HUES48 (cell line): Measurements from ENCODE around the gene SLC39A1.
"Not testable (repeated sequence)": the region's sequence is repeated elsewhere in the genome, so short reads cannot be mapped to it uniquely, and the experiment has no call there.

Experiments
- H3K27ac ChIP-seq: one replicate; pipeline ENCODE4 v1.7.0; 2013; ENCODE audit warnings: low read depth, low read length, inconsistent platforms
- H3K27me3 ChIP-seq: 2 replicates; pipeline ENCODE4 v1.6.1; 2013; ENCODE audit warnings: mild to moderate bottlenecking, low read length; ENCODE audit not compliant: control insufficient read depth, insufficient read depth
- H3K36me3 ChIP-seq: 2 replicates; pipeline ENCODE4 v1.6.1; 2013; ENCODE audit warnings: low read length; ENCODE audit not compliant: control insufficient read depth, insufficient read depth
- H3K4me1 ChIP-seq: 2 replicates; pipeline ENCODE4 v1.6.1; 2013; ENCODE audit warnings: mild to moderate bottlenecking, low read length; ENCODE audit not compliant: control insufficient read depth, insufficient read depth
- H3K4me3 ChIP-seq: 2 replicates; pipeline ENCODE4 v1.5.1; 2013; ENCODE audit warnings: mild to moderate bottlenecking, low read depth, low read length
- H3K9ac ChIP-seq: 2 replicates; pipeline ENCODE4 v1.6.1; 2013; ENCODE audit warnings: mild to moderate bottlenecking, low read depth, low read length, moderate library complexity
- H3K9me3 ChIP-seq: 2 replicates; pipeline ENCODE4 v1.6.1; 2013; ENCODE audit warnings: low read length; ENCODE audit not compliant: control insufficient read depth, insufficient read depth

The SLC39A1 gene

DNA sequence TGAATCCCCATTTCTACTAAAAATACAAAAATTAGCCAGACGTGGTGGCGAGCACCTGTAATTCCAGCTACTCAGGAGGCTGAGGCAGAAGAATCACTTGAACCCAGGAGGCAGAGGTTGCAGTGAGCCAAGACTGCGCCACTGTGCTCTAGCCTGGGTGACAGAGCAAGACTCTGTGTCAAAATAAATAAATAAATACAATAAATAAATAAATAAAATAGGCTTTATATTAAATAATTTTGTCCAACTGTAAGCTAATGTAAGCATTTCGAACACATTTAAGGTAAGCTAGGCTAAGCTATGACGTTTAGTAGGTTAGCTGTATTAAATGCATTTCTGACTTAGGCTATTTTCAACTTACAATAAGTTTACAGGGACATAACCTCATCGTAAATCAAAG, 52.8 kb downstream of the SLC39A1 start:
- not testable (repeated sequence) for H3K4me1 ChIP-seq, H3K4me3 ChIP-seq, H3K9ac ChIP-seq, H3K27me3 ChIP-seq, H3K27ac ChIP-seq, H3K9me3 ChIP-seq, H3K36me3 ChIP-seq
